Measurements from ENCODE around the gene WDFY1.

- peak; percentile 11; the same call in 1 of the 2 replicates for TF ChIP-seq CTCF (IDR thresholded peaks at IDR 0.05; ENCODE audit: low read length)
- no peak for TF ChIP-seq EZH2 (IDR thresholded peaks at IDR 0.05; ENCODE audit: borderline replicate concordance, low read length)
These were observed 25.0 kb downstream of the WDFY1 start for GRCh38 chr2:223920109-223920508.
